HepG2 (cell line): ENCODE data around the gene GRK6. TPM values are rescaled to one million over a fixed set of nuclear protein-coding genes. Genes with fewer than 3 reads are reported as not detected.
A peak's percentile ranks its signal among the peaks of the same experiment; 100 is the strongest.

Experiments
- AHR ChIP-seq: IDR thresholded peaks from 2 replicates; pipeline ENCODE4 v1.6.1; 2018; ENCODE audit warnings: missing genetic modification reagents, missing compliant biosample characterization
- AKNA ChIP-seq: sonication (generic); formaldehyde crosslinking; IDR thresholded peaks from 2 replicates; pipeline ENCODE4 v1.4.0; 2020; ENCODE audit warnings: missing genetic modification reagents, borderline replicate concordance
- BHLHE40 ChIP-seq: IDR thresholded peaks from 2 replicates; pipeline ENCODE4 v1.6.1; 2011; ENCODE audit warnings: low read length, improper control_type of control experiment
- BRCA1 ChIP-seq: sonication (generic); formaldehyde crosslinking; IDR thresholded peaks from 2 replicates; pipeline ENCODE4 v1.4.0; 2020; ENCODE audit warnings: missing genetic modification reagents
- FOXK1 ChIP-seq: sonication (generic); formaldehyde crosslinking; IDR thresholded peaks from 2 replicates; pipeline ENCODE4 v1.4.0; 2020; ENCODE audit warnings: low read depth, missing genetic modification reagents, borderline replicate concordance
- HBP1 ChIP-seq: IDR thresholded peaks from 2 replicates; pipeline ENCODE4 v1.6.1; 2016; ENCODE audit warnings: low read depth, control low read depth
- HOXA3 ChIP-seq: sonication (generic); formaldehyde crosslinking; IDR thresholded peaks from 2 replicates; pipeline ENCODE4 v1.5.0; 2020; ENCODE audit warnings: missing genetic modification reagents
- MBNL3 ChIP-seq: fragments of 250-450 bp; sonication (Bioruptor Pico); conservative IDR thresholded peaks from 2 replicates; pipeline ENCODE4 v1.8.0; 2022; ENCODE audit warnings: mild to moderate bottlenecking, inconsistent platforms
- NFE2 ChIP-seq: sonication (generic); formaldehyde crosslinking; IDR thresholded peaks from 2 replicates; pipeline ENCODE4 v1.4.0; 2020; ENCODE audit warnings: missing genetic modification reagents
- NR1H2 ChIP-seq: sonication (generic); formaldehyde crosslinking; IDR thresholded peaks from 2 replicates; pipeline ENCODE4 v1.8.1; 2022; ENCODE audit warnings: low read depth, missing genetic modification reagents, borderline replicate concordance
- NR2F6 ChIP-seq, 2 experiments: IDR thresholded peaks; 2 replicates each; pipeline ENCODE4 v1.6.1; 2016; ENCODE audit warnings: antibody characterized with exemption in 1 of 2, mild to moderate bottlenecking in 1 of 2
- PREB ChIP-seq: sonication (generic); formaldehyde crosslinking; IDR thresholded peaks from 2 replicates; pipeline ENCODE4 v1.4.0; 2020; ENCODE audit warnings: missing genetic modification reagents
- RBM39 ChIP-seq: fragments of 200-400 bp; formaldehyde crosslinking; IDR thresholded peaks from one replicate; pipeline ENCODE4 v1.6.1; 2018; ENCODE audit warnings: antibody characterized with exemption, mild to moderate bottlenecking, low read depth, low read length; ENCODE audit not compliant: poor library complexity, severe bottlenecking
- REXO4 ChIP-seq: sonication (generic); formaldehyde crosslinking; IDR thresholded peaks from 2 replicates; pipeline ENCODE4 v1.8.0; 2022; ENCODE audit warnings: missing genetic modification reagents, mild to moderate bottlenecking, borderline replicate concordance
- RFXANK ChIP-seq: IDR thresholded peaks from 2 replicates; pipeline ENCODE4 v1.6.1; 2016
- SMC3 ChIP-seq: IDR thresholded peaks from 2 replicates; pipeline ENCODE4 v1.6.1; 2011; ENCODE audit warnings: low read length, improper control_type of control experiment
- SYNCRIP ChIP-seq: fragments of 200-400 bp; formaldehyde crosslinking; IDR thresholded peaks from 2 replicates; pipeline ENCODE4 v1.6.1; 2018; ENCODE audit warnings: mild to moderate bottlenecking, low read depth, low read length; ENCODE audit not compliant: insufficient read depth
- ZC3H13 ChIP-seq: sonication (generic); formaldehyde crosslinking; IDR thresholded peaks from 2 replicates; pipeline ENCODE4 v1.8.1; 2023; ENCODE audit warnings: mild to moderate bottlenecking, missing genetic modification reagents, moderate library complexity
- ZFP36L1 ChIP-seq: sonication (generic); formaldehyde crosslinking; IDR thresholded peaks from 2 replicates; pipeline ENCODE4 v1.8.0; 2022; ENCODE audit warnings: mild to moderate bottlenecking, missing genetic modification reagents, moderate library complexity
- ZFY ChIP-seq: sonication (generic); formaldehyde crosslinking; IDR thresholded peaks from 2 replicates; pipeline ENCODE4 v1.4.0; 2020; ENCODE audit warnings: missing genetic modification reagents
- ZNF160 ChIP-seq: sonication (generic); formaldehyde crosslinking; IDR thresholded peaks from 2 replicates; pipeline ENCODE4 v1.8.0; 2022; ENCODE audit warnings: mild to moderate bottlenecking, inconsistent platforms, missing genetic modification reagents
- ZNF432 ChIP-seq: sonication (generic); formaldehyde crosslinking; IDR thresholded peaks from 2 replicates; pipeline ENCODE4 v1.5.0; 2020; ENCODE audit warnings: missing genetic modification reagents, mild to moderate bottlenecking, borderline replicate concordance
- ZNF572 ChIP-seq: sonication (generic); formaldehyde crosslinking; IDR thresholded peaks from 2 replicates; pipeline ENCODE4 v1.5.1; 2020; ENCODE audit warnings: mild to moderate bottlenecking, missing genetic modification reagents
- polyA plus RNA-seq, 8 experiments: library from polyadenylated mRNA; depleted of rRNA in 3 of 8; stranded (reverse) in 7 of 8; unstranded in 1 of 8; fragments of >200 nt; fragmentation: Illumina TruSeq in 4 of 8; extraction: Trizol in 4 of 8; gene quantifications; 2 replicates each; pipeline versions ENCODE4 v1.2.1 to v1.2.3, GENCODE V29; 2011 to 2016; ENCODE audit warnings: low read depth in 4 of 8, missing spikeins in 1 of 8, mixed read lengths in 1 of 8; ENCODE audit not compliant: insufficient read depth in 1 of 8
- total RNA-seq, 5 experiments: library from RNA; depleted of rRNA; stranded (reverse); fragments of >200 nt; fragmentation: Illumina TruSeq; extraction: Trizol; gene quantifications; 2 replicates each; pipeline ENCODE4 v1.2.3, GENCODE V29; 2016; ENCODE audit warnings: low read depth in 1 of 5

Gene GRK6
- total and polyA plus RNA-seq, 2 of the 13 experiments (the other 11 are each of a cell fraction or from before 2014, with no cell fraction given) = 13.2 to 19.9 TPM

GRCh38 chr5:177378884-177379883, 47.3 kb upstream of the GRK6 start (continued):
- TF ChIP-seq REXO4 (CRISPR knock-in tag) (no peak), ZNF160 (no peak), MBNL3 (no peak), ZC3H13 (CRISPR knock-in tag) (peak; percentile 57; the same call in 1 of the 2 replicates), SMC3 (no peak; the same call in 1 of the 2 replicates), NFE2 (CRISPR knock-in tag) (peak; percentile 90), NR1H2 (CRISPR knock-in tag) (no peak), NR2F6 (IDR thresholded peaks at IDR 0.05) (peak; percentile 55), NR2F6 (CRISPR knock-in tag; IDR thresholded peaks at IDR 0.05) (peak; percentile 73), ZFY (CRISPR knock-in tag) (peak; percentile 97), BHLHE40 (peak; percentile 54), BRCA1 (CRISPR knock-in tag) (peak; percentile 55; the same call in 1 of the 2 replicates), HBP1 (CRISPR knock-in tag) (0 out of 2 replicates have a peak, but pooled peaks have one; percentile 52), ZNF572 (CRISPR knock-in tag) (no peak), FOXK1 (CRISPR knock-in tag) (peak; percentile 34; the same call in 1 of the 2 replicates), HOXA3 (peak; percentile 59; the same call in 1 of the 2 replicates), RBM39 (no peak), PREB (CRISPR knock-in tag) (no peak), SYNCRIP (no peak), RFXANK (CRISPR knock-in tag) (no peak), AKNA (CRISPR knock-in tag) (peak; percentile 27; the same call in 1 of the 2 replicates), ZFP36L1 (CRISPR knock-in tag) (no peak), AHR (peak; percentile 75; the same call in 1 of the 2 replicates), ZNF432 (CRISPR knock-in tag) (no peak)
